ENCODE data around the gene SLC22A4.

DNA sequence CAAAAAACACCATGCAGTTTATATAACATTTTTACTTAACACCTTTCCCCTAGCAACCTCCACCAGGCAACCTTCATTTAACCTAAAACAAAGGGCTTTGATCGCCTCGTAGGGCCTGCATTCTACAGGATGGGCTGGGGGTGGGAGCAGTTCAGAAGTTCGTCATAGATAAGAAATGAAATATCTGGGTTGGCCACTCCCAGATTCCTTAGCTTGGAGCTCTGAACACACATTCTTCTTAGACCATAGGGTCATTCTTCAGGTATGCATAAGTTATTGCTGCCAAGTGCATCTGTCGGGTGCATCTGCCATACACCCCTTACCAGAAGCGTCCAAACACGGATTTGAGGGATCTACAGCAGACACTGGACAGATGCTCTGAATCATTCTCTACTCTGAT, 71.0 kb downstream of the SLC22A4 start:
- TF ChIP-seq, protein P1, sequence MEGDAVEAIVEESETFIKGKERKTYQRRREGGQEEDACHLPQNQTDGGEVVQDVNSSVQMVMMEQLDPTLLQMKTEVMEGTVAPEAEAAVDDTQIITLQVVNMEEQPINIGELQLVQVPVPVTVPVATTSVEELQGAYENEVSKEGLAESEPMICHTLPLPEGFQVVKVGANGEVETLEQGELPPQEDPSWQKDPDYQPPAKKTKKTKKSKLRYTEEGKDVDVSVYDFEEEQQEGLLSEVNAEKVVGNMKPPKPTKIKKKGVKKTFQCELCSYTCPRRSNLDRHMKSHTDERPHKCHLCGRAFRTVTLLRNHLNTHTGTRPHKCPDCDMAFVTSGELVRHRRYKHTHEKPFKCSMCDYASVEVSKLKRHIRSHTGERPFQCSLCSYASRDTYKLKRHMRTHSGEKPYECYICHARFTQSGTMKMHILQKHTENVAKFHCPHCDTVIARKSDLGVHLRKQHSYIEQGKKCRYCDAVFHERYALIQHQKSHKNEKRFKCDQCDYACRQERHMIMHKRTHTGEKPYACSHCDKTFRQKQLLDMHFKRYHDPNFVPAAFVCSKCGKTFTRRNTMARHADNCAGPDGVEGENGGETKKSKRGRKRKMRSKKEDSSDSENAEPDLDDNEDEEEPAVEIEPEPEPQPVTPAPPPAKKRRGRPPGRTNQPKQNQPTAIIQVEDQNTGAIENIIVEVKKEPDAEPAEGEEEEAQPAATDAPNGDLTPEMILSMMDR (IDR thresholded peaks at IDR 0.05): no peak
- TF ChIP-seq POLR2A (IDR thresholded peaks at IDR 0.05) (no peak), POLR2AphosphoS5 (IDR thresholded peaks at IDR 0.05) (no peak)
